Measurements from ENCODE around the gene RBM22. TPM values are rescaled to one million over a fixed set of nuclear protein-coding genes. Genes with fewer than 3 reads are reported as not detected.

Gene RBM22
- total and polyA plus RNA-seq, 9 donors = 33.4 to 77.6 (median 48.6) TPM

DNA sequence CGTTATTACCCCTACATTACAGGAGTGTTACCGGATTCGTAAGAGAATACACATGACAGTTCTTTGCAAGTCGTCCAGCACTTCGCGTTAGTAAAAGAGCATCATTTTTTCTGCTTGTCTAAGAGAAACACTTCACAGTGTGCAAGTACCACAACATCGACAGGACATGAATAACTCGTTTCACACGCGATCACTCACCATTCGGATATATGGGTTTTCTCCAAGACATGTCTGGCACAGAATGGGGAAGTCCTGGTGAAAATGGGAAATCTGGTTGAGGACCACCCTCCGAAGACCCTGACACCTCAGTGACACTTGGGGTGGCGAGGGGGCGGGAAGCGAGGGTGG, 642 bp downstream of the RBM22 start:
- DNase-seq = no peak
- 0 to 1% (median 0%) methylated on average over 15 of the region's 15 CpGs for WGBS, 3 donors
- intact Hi-C loops (cut with DNase I) = loop anchor here in 1 of 4 donors (10.0 kb wide), 1 partner anchor 45 kb away; no protein-coding TSS in a partner anchor

DNA sequence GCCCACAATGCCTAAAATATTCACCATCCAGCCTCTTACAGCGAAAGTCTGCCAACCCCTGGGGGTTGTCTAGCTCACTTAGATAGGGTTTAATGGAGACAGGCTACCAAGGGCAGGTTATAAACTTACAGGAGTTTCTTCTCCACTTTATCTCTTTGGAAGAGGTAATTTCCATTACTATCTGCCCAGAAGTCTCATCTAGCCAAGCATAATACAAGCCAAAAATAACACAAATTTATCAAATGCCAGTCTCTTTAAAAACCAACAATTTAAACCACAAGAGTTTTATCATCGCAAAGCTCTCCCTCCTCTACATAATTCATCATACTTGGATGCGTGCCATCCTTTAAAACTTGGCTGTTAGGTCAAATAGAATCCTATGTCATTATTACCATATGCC, 6.2 kb downstream of the RBM22 start:
- H3K4me1 ChIP-seq (ENCODE audit: insufficient read depth) = peaks cover 5% of the 10 kb centered on the region
- H3K27me3 ChIP-seq = no peaks in the 10 kb centered on the region
- H3K4me3 ChIP-seq = no peak overlapping the region
- H3K27ac ChIP-seq = no peak overlapping the region
- no peak for DNase-seq
- TF ChIP-seq, protein P1, sequence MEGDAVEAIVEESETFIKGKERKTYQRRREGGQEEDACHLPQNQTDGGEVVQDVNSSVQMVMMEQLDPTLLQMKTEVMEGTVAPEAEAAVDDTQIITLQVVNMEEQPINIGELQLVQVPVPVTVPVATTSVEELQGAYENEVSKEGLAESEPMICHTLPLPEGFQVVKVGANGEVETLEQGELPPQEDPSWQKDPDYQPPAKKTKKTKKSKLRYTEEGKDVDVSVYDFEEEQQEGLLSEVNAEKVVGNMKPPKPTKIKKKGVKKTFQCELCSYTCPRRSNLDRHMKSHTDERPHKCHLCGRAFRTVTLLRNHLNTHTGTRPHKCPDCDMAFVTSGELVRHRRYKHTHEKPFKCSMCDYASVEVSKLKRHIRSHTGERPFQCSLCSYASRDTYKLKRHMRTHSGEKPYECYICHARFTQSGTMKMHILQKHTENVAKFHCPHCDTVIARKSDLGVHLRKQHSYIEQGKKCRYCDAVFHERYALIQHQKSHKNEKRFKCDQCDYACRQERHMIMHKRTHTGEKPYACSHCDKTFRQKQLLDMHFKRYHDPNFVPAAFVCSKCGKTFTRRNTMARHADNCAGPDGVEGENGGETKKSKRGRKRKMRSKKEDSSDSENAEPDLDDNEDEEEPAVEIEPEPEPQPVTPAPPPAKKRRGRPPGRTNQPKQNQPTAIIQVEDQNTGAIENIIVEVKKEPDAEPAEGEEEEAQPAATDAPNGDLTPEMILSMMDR (IDR thresholded peaks at IDR 0.05) = no peak
- no peak for TF ChIP-seq POLR2A (IDR thresholded peaks at IDR 0.05)
- TF ChIP-seq EP300 (IDR thresholded peaks at IDR 0.05) = no peak
- no peaks in the 10 kb centered on the region for H3K9me3 ChIP-seq
- intact Hi-C loops (cut with DNase I) = no loop called here
- 52 to 63% (median 59%) methylated on average over 3 of the region's 3 CpGs for WGBS, 3 donors
- no peaks in the 10 kb centered on the region for H3K36me3 ChIP-seq

More for the DNA sequence above, 642 bp downstream of the RBM22 start:
- H3K27ac ChIP-seq = peak overlapping the region; percentile 80 to 89
- TF ChIP-seq EP300 (IDR thresholded peaks at IDR 0.05) (no peak), POLR2A (IDR thresholded peaks at IDR 0.05) (no peak)
- TF ChIP-seq, protein P1 (IDR thresholded peaks at IDR 0.05) = no peak
- peak overlapping the region; percentile 94 for H3K4me3 ChIP-seq
- no peaks in the 10 kb centered on the region for H3K36me3 ChIP-seq
- H3K27me3 ChIP-seq = no peaks in the 10 kb centered on the region
- H3K4me1 ChIP-seq (ENCODE audit: insufficient read depth) = peaks cover 5% of the 10 kb centered on the region
- no peaks in the 10 kb centered on the region for H3K9me3 ChIP-seq

DNA sequence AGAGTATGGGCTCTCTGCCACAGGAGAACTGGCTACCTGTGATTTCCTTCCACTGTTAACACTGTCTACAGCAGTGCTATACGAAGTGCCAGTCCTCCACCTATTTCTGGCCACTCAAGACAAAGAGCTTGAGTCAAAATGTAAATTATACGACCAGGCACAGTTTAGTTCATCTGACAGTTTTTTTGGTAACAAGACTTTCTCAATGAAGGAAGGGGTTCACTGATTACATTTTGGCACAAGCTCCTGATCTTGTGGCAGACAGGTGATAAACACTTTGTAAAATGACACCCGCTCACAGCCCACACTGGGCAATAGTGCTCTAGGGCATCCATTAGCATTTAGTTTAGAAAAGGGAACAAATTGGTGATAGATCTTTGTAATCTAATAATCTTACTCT, 8.6 kb downstream of the RBM22 start:
- no peak for DNase-seq
- 81 to 93% (median 85%) methylated on average over 3 of the region's 3 CpGs for WGBS, 3 donors
- no peaks in the 10 kb centered on the region for H3K27me3 ChIP-seq
- H3K4me1 ChIP-seq (ENCODE audit: insufficient read depth) = no peaks in the 10 kb centered on the region
- H3K4me3 ChIP-seq = no peak overlapping the region
- no peak overlapping the region for H3K27ac ChIP-seq
- TF ChIP-seq, protein P1 (IDR thresholded peaks at IDR 0.05) = no peak
- TF ChIP-seq EP300 (IDR thresholded peaks at IDR 0.05) (no peak), POLR2A (IDR thresholded peaks at IDR 0.05) (no peak)
- H3K9me3 ChIP-seq = no peaks in the 10 kb centered on the region
- no peaks in the 10 kb centered on the region for H3K36me3 ChIP-seq
- intact Hi-C loops (cut with DNase I) = no loop called here

DNA sequence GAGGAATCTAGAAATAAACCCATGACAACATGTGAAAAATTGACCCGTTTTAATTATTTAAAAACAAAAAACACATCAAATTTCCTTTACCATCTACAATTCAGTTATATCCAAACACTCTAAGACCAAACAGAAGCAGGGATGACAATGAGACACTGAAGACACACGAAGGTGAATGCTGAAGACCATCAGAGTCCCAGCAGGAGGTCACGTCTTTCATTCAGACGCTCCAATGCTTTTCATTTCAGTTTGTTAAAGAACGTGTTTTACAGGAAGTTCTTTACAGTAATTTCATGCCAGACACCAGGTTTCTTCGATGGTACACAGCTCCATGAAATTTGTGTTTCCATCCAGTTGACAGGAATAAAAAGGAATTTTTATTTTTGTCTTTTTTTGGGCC, 10.1 kb downstream of the RBM22 start:
- Histone ChIP-seq H3K36me3 (no peaks in the 10 kb centered on the region), H3K27me3 (no peaks in the 10 kb centered on the region), H3K27ac (no peak overlapping the region), H3K4me1 (ENCODE audit: insufficient read depth) (no peaks in the 10 kb centered on the region), H3K4me3 (no peak overlapping the region), H3K9me3 (no peaks in the 10 kb centered on the region)
- TF ChIP-seq, protein P1 (IDR thresholded peaks at IDR 0.05) = no peak
- TF ChIP-seq POLR2A (IDR thresholded peaks at IDR 0.05) (no peak), EP300 (IDR thresholded peaks at IDR 0.05) (no peak)
- DNase-seq = no peak
- intact Hi-C loops (cut with DNase I) = no loop called here
- WGBS, 3 donors = 58 to 67% (median 59%) methylated on average over 6 of the region's 6 CpGs

All from ovary (tissue), 9 donors.